GM10248 (cell line): ENCODE data around the gene COG8.

Experiments used
- CTCF ChIA-PET: fragments of 300-600 bp; sonication (Branson Sonifier 250); formaldehyde crosslinking; extraction: SDS; loops from one replicate; lab custom pipeline; 2021; ENCODE audit warnings: antibody characterized with exemption; lab: Yijun Ruan, JAX
- POLR2A ChIA-PET: fragments of 350-650 bp; sonication (Branson Sonifier 250); formaldehyde crosslinking; extraction: SDS; loops from one replicate; lab custom pipeline; 2020; ENCODE audit warnings: antibody characterized with exemption; lab: Yijun Ruan, JAX
- DNase-seq: peaks from one replicate; pipeline ENCODE4 v3.0.0; 2012; ENCODE audit errors: extremely low spot score
- TF ChIP-seq, protein P1 (sequence below): IDR thresholded peaks from 2 replicates; pipeline ENCODE4 v1.5.1; 2012; ENCODE audit warnings: mild to moderate bottlenecking, low read depth; ENCODE audit errors: extremely low read depth, missing control alignments, control extremely low read depth

COG8 gene

DNA sequence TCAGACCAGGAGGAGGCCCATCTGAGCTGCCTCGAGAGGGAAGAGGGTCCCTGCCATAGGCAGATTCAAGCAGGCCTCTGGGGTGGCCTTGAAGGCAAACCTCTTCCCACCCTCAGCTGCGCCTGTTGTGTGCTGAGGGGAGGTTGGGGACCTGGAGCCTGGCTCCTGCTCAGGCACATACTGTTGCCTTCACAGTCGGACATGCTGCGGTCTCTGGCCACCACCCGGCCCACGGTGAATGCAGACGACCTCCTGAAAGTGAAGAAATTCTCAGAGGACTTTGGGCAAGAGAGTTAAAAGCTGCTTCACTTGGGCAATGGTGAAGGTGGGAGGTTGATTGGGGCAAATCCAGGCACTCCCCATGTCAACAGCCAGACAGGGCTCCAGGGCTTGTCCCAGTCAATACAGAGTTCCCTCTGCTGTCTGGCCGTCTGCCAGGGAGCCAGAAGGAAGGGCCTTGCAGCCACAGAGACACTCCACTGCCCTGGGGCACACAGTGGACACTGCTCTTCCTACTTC lies 15.3 kb downstream of the COG8 start:
- TF ChIP-seq, protein P1, sequence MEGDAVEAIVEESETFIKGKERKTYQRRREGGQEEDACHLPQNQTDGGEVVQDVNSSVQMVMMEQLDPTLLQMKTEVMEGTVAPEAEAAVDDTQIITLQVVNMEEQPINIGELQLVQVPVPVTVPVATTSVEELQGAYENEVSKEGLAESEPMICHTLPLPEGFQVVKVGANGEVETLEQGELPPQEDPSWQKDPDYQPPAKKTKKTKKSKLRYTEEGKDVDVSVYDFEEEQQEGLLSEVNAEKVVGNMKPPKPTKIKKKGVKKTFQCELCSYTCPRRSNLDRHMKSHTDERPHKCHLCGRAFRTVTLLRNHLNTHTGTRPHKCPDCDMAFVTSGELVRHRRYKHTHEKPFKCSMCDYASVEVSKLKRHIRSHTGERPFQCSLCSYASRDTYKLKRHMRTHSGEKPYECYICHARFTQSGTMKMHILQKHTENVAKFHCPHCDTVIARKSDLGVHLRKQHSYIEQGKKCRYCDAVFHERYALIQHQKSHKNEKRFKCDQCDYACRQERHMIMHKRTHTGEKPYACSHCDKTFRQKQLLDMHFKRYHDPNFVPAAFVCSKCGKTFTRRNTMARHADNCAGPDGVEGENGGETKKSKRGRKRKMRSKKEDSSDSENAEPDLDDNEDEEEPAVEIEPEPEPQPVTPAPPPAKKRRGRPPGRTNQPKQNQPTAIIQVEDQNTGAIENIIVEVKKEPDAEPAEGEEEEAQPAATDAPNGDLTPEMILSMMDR: no peak
- ChIA-PET CTCF (interaction anchor here (0.9 kb wide), 1 partner anchor 12 kb away, joined by 3 read pairs; no protein-coding TSS in a partner anchor), POLR2A (no interaction called here)
- DNase-seq: no peak

GRCh38 chr16:69323415-69323814 lies 15.9 kb downstream of the COG8 start:
- ChIA-PET CTCF (interaction anchor here (1.0 to 1.7 kb wide), 2 partner anchors 11 to 13 kb away, joined by 3 to 5 read pairs; no protein-coding TSS in a partner anchor), POLR2A (no interaction called here)
- TF ChIP-seq, protein P1: no peak
- DNase-seq: no peak

GRCh38 chr16:69322343-69322742 lies 17.0 kb downstream of the COG8 start:
- DNase-seq: no peak
- ChIA-PET POLR2A (no interaction called here), CTCF (interaction anchor here (1.7 kb wide), 1 partner anchor 10 kb away, joined by 5 read pairs; no protein-coding TSS in a partner anchor)
- TF ChIP-seq, protein P1: no peak

DNA sequence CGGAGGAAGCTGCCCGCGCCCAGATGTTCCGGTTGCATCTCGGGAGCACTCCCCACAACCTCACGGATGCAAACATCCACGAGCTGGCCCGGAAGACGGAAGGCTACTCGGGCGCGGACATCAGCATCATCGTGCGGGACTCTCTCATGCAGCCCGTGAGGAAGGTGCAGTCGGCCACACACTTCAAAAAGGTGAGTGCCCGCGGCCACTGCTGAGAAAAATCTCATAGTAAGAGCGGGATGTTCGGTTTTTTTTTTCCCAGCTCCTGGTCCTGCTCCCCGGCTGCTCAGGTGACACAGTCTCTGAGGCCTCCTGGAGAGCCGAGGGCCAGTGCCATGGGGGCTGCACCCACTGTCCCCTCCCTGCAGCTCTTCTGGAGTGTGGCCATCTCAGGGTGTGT lies 18.3 kb downstream of the COG8 start:
- TF ChIP-seq, protein P1: no peak
- ChIA-PET CTCF (no interaction called here), POLR2A (no interaction called here)
- DNase-seq: no peak

DNA sequence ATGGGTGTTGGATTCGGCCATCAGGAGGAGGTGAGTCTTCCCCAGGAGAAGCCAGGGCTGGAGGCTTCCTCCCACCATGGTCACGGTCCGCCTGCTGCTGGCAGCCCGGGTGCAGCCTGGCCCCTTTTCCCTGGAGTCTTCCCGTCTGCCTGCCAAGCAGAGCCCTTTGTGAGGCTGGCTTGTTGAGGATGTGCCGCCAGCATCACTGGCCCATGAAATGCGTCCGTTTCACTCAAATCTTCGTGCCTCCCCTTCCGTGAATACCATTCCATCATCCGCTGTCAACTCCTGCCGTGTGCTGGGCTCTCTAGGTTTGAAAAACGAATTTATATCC lies 18.7 kb downstream of the COG8 start:
- CTCF ChIA-PET: no interaction called here
- TF ChIP-seq, protein P1: no peak
- no peak for DNase-seq
- POLR2A ChIA-PET: no interaction called here

DNA sequence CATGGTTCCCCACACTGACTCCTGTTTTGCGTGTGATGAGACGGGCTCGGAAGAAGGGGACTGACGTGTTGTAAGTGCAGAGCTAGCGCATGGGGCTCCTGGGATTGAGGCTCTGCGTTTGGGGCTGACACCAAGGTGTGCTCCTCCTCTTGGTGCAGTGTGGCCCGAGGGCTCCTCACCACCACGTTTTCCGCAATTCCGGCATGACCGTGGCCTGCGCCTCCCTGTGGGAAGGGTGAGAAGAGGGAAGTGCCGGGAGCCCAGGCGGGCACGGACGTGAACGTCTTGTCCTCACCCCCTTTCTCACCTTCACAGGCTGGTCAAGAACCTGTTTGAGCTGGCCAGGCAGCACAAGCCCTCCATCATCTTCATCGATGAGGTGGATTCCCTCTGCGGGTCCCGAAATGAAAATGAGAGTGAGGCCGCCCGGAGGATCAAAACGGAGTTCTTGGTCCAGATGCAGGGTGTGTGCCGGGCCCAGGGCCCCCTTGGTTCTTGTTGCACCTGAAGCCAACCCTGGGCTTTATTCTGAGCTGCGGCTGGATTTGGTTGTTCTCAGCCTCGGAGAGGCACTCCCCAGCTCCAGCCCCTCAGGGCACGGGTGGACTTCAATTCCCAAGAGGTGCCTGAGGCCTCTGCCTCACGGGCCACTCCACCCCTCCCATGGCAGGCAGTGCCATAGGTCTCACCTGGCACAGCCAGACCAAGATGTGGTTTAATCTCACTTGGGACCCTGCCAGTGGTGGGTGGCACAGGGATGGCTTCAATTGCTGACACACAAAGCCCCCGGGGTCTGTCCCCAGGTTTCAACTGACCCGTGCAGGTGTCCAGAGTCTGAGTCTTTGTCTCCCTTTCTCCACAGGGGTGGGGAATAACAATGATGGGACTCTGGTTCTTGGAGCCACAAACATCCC lies 19.3 kb downstream of the COG8 start:
- POLR2A ChIA-PET: no interaction called here
- CTCF ChIA-PET: interaction anchor here (2.1 kb wide), 1 partner anchor 9 kb away, joined by 7 read pairs; no protein-coding TSS in a partner anchor
- TF ChIP-seq, protein P1: no peak
- DNase-seq: no peak
